HCT116 (cell line): ENCODE results near the gene CRISPLD2.

ENCODE experiments used
- CEBPB ChIP-seq: IDR thresholded peaks from 2 replicates; pipeline ENCODE4 v1.6.1; 2012; ENCODE audit warnings: low read depth
- CTCF ChIP-seq, 3 experiments: fragments of 200-600 bp in 1 of 3; sonication (generic) in 1 of 3; IDR thresholded peaks in 2 of 3; conservative IDR thresholded peaks in 1 of 3; 2 replicates each; pipeline ENCODE4 v1.5.1; 2012 to 2017; ENCODE audit warnings: low read depth in 2 of 3, low read length in 2 of 3, antibody characterized with exemption in 1 of 3, borderline replicate concordance in 1 of 3, control low read depth in 1 of 3, mild to moderate bottlenecking in 1 of 3, mixed read lengths in 1 of 3, mixed run types in 1 of 3, moderate library complexity in 1 of 3; ENCODE audit not compliant: insufficient read depth in 1 of 3
- EGR1 ChIP-seq: IDR thresholded peaks from 2 replicates; pipeline ENCODE4 v1.6.1; 2012; ENCODE audit warnings: low read depth
- EZH2phosphoT487 ChIP-seq: fragments of 200-600 bp; IDR thresholded peaks from 2 replicates; pipeline ENCODE4 v1.6.1; 2018; ENCODE audit warnings: antibody characterized with exemption, borderline replicate concordance
- MAX ChIP-seq: IDR thresholded peaks from 2 replicates; pipeline ENCODE4 v1.6.1; 2012
- POLR2A ChIP-seq: IDR thresholded peaks from 2 replicates; pipeline ENCODE4 v1.7.0; 2011; ENCODE audit warnings: borderline replicate concordance; ENCODE audit not compliant: insufficient read depth, insufficient read length; ENCODE audit errors: extremely low read depth
- POLR2AphosphoS5 ChIP-seq: IDR thresholded peaks from 2 replicates; pipeline ENCODE4 v1.6.1; 2011; ENCODE audit warnings: mild to moderate bottlenecking, low read depth, low read length, moderate library complexity
- RAD21 ChIP-seq: IDR thresholded peaks from 2 replicates; pipeline ENCODE4 v1.6.1; 2012; ENCODE audit warnings: low read depth, mild to moderate bottlenecking
- SRF ChIP-seq: IDR thresholded peaks from 2 replicates; pipeline ENCODE4 v1.6.1; 2012; ENCODE audit warnings: low read depth
- YY1 ChIP-seq: IDR thresholded peaks from 2 replicates; pipeline ENCODE4 v1.6.1; 2011; ENCODE audit warnings: low read length, low read depth, moderate library complexity, mild to moderate bottlenecking; ENCODE audit not compliant: insufficient replicate concordance; ENCODE audit errors: extremely low read depth

- no peak for TF ChIP-seq CTCF (IDR thresholded peaks at IDR 0.05 in 2 of 3, conservative IDR thresholded peaks at IDR 0.05 in 1 of 3; ENCODE audit: borderline replicate concordance in 1 of 3, insufficient read depth in 1 of 3, low read depth in 2 of 3, low read length in 2 of 3)
- no peak for TF ChIP-seq EZH2phosphoT487
- TF ChIP-seq EGR1: no peak
- no peak for TF ChIP-seq POLR2A
- no peak for TF ChIP-seq MAX
- TF ChIP-seq POLR2AphosphoS5: no peak
- TF ChIP-seq SRF: no peak
- TF ChIP-seq CEBPB: no peak
- TF ChIP-seq RAD21: no peak
- TF ChIP-seq YY1: no peak
Observed at GRCh38 chr16:84886497-84887090, 66.8 kb downstream of the CRISPLD2 start.
